ENCODE measurements around the gene CDC14B. TPM values are rescaled to one million over a fixed set of nuclear protein-coding genes. Genes with fewer than 3 reads are reported as not detected.

Gene CDC14B
- polyA plus RNA-seq, 12 donors: 13.4 to 22.7 (median 17.7) TPM; not detected in 1

DNA sequence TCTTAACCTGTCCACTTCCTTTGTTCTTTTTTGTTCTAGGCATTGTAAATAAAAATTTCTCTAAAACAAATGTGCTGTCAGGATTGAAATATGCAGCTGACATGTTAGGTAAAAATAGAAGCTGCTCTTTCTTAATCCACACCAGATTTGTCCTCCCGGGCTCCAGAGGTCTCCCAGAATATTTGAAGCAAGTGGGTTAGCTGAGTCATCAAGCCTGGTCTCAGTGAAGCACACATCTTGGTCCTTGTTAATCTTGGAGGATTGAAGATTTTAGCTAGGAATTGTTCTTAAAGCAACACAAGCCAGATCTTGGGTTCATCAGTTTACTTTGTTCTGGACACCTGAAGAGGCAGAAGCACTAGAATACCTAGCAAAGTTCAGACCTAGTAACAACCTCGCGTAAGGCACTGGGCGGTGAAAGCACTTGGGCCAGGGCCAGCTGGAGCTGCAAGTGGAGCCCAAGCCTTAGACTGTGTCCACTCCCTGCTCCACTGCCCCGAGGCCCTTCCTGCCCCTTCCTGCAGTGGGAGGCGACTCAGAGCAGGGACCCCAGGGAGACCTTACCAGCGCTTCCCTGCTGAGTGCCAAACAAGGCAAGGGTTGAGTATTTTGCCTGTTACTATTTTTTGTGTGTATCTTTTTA, 133.1 kb downstream of the CDC14B start:
- no peak for DNase-seq

DNA sequence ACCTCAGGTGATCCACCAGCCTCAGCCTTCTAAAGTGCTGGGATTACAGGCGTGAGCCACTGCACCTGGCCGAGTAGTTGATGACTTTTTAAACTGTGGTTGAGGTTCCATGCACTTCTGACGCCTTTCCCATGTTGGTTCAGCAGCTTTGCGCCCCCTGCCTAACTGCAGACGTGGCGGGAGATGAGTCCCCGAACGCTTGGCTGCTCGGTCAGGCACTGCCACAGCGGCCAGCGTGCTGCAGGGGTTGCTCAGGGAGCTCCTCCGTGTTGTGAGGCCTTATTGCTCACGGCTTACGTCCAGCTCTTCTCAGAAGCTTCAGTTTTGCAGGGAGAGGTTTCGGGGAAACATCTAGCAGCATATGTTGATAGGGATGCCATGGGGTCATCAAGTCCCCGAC, 134.4 kb downstream of the CDC14B start:
- no peak for DNase-seq

DNA sequence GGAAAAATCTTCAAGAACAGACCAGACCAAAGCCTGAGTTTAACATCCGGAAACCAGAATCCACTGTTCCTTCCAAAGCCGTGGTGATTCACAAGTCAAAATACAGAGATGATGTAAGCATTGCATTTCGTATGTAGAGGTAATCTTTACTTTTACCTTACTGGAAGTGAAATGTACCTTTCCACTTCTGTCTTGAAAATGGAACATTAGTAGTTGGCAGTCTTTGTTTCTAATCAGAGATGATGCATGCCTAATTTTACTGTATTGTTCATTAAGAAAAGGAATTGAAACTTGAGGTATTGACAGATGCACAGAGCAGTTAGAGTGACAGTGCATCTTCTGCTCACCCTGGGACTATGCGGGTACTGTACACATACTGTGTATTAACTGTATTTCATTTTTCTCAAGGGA, 135.1 kb downstream of the CDC14B start:
- DNase-seq: no peak

DNA sequence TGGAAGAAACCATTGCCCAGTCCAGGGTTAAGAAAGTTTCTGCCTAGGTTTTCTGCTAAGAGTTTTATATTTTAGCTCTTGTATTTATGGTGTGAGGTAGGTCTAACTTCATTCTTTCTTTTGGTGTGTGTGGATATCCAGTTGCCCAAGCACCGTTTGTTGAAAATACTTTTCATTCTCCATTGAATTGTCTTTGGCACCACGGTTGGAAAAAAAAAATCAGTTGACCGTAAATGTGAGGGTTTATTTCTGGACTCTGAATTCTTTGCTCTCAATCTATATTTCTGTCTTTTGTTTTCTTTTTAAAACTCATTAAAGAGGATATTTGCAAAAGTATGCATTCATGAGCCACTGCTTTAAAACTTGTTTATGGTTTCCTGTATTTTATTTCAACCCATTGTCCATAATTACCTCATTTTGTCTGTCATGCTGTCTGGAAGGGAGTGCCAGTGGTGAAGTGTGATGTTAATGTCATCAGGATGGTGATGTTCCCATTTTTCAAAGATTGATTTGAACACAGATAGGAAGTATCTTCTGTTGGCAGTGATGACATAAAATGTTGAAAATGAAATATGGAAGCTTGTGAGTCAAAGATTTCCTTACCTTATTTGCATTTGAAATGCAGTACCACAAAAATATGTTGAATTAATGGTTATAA, 135.8 kb downstream of the CDC14B start:
- DNase-seq: no peak

DNA sequence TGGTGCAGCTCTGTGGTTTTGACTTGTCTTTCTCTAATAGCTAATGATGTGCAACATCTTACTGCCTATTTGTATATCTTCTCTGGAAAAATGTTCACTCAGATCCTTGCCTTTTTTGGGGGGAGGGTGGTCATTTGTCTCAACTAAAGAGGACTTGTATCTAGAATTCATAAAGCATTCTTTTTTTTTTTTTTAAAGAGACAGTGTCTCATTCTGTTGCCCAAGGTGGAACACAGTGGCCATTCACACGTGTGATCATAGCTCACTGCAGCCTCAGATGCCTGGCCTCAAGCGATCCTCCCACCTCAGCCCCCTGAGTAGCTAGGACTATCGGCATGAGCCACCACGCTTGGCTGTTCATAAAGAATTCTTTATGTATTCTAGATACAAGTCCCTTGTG, 136.4 kb downstream of the CDC14B start:
- no peak for DNase-seq

DNA sequence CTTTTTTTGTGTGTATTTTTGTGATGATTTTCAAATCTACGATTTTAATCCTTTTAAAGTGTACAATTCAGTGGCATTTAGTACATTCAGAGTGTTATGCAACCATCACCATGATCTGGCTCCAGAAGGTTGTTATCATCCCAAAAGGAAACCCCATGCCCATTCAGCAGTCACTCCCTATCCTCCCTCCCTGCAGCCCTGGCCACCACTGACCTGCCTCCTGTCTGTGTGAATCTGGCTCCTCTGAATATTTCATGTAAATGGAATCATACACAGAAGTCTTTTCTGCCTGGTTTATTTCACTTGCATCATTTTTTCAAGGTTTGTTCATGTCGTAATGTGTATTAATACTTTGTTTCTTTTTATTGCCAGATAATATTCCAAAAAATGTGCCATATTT, 137.2 kb downstream of the CDC14B start:
- no peak for DNase-seq

DNA sequence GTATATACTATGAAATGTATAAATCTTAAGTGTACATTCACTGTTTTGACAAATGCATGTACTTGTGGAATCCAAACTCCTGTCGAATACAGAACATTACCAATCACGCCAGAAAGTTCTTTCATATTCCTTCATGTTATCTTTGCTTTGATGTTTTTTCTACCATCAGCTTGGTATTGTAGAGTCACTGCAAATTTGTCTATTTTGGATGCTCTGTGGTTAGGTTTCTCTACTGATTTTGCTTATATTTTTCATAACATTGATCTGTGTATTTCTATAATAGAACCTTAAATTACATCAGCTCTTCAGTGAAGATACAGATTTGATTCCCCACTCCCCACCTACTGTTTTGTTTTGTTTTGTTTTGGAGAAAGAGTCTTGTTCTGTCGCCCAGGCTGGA, 138.9 kb downstream of the CDC14B start:
- no peak for DNase-seq

DNA sequence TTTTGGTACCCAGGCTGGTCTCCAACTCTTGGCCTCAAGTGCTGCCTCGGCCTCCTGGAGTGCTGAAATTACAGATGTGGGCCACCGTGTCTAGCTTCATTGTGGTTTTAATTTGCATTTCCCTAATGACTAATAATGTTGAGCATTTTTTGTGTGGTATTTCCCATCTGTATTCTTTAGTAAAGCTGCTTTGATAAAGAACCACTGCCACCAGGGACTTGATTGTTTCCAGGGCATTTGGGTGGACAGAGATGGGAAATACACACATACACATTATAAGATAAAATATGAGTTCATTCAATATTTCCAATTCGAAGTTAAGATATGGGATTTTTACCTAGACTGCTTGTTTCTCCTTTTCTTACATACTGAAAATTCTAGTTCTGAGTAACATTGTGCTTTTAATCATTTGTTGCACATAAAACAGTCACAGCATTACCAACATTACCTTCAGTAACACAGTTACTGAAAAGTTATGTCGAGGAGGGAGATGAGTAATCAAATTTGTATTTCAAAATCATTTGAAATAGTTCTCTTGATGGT, 140.7 kb downstream of the CDC14B start:
- DNase-seq: no peak

DNA sequence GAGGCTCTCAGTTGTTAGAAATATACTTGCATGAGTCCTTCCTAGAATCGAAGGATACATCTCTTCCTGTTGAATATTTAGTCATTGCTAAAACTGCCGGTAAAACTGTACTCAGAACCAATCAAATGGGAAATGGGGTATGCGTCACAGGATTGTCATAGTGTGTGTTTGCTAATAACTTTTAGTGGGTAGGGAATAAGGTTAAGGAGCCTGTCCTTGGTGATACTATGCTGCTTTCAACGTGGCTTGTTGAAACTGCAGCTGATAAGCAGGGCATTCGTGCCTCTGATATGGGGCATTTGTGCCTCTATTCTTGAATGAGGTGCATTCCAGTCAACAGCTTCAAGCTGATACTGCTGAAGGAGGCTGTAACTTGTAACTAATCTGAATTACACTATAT, 143.1 kb downstream of the CDC14B start:
- no peak for DNase-seq

DNA sequence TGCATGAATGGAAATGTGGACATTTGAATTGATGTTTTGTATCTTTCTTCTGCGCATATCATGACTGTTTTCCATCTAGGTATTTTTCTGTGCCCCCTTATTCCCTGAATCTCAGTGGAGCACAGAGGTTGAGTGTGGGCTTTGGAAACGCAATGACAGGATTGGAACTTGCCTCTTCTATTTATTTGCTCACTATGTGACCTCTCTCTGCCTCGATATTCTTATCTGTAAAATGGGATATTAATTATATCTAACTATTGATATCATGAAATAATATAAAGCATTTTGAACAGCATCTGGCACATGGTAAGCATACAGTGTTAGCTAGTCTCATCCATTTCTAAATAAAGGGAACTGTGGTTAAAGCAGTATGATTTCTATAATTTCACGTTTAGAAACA, 143.6 kb downstream of the CDC14B start:
- DNase-seq: no peak

DNA sequence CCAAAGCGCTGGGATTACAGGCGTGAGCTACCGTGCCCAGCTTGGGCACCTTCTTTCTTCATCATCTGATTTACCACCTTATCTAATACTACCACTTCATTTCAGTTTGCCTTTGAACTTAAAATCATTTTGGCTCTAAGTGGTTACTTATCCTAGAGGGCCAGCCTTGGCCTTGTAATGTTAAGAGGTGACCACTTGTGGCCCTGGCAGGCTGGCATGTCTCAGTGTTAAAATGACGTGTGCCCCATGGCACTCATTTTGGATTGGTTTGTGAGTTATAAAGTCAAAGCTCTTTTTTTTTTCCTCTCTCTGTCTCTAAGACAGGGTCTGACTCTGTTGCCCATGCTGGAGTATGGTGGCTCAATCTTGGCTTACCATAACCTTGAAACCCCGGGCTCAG, 151.9 kb downstream of the CDC14B start:
- no peak for DNase-seq

DNA sequence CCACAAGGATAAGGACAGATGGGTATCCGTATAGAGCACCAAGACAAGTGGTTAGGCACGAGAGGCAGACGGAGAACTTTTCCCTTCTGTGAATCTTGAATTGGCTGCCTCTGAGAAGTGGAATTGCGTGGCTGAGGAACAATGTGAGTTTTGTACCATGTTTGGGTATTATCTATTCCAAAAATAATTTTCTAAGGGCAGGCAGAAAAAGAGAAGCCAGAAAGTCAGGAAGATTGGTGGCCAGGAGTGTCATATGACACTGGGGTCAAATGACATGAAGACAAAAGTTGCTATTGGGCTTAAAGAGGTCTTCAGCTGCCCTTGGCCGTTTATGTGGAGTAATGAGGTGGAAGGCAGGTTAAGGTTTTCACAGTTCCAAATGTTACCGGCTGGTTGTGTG, 155.2 kb downstream of the CDC14B start:
- no peak for DNase-seq

DNA sequence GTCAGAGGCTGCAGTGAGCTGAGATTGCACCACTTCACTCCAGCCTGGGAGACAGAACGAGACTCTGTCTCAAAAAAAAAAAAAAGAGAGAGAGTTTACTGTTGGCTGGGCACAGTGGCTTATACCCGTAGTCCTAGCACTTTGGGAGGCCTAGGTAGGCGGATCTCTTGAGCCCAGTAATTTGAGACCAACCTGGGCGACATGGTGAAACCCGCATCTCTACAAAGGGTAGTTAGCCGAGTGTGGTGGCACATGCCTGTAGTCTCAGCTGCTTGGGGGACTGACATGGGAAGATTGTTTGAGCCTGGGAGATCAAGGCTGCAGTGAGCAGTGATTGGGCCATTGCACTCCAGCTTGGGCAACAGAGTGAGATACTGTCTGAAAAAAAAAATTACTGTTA, 157.1 kb downstream of the CDC14B start:
- no peak for DNase-seq

DNA sequence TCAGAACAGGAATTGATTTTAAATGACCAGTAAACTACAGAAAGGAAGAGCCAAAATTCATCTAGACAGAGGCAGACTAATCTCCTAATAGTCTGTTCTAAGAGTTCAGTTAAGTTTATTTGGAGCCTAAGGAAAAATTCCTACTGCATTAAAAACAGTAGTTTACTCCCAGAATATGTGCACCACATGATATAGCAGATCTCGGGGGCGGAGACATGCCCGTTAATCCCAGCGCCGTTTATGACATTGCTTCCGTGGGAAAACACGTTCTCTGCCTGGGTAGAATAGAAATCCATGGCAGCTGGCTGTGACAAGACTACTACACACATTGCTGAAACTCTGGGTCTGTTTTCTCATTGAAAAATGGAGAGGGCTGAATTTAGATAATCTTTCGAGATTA, 158.3 kb downstream of the CDC14B start:
- no peak for DNase-seq

DNA sequence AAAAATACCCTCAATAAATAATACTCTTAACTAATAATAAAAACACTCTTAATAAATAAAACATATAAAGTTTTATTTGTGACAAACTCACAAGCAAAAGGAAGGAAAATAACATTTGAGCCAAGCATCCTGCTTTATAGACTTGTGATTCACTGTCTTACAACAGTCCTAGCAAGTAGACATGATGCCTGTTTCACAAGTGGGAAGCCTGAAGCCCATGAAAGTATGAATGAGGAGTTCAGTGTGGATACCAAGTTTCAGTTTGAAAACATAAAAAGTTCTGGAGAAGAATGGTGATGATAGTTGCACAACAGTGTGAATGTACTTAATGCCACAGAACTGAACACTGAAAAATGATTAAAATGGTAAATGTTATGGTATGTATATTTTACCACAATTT, 158.8 kb downstream of the CDC14B start:
- DNase-seq: no peak

DNA sequence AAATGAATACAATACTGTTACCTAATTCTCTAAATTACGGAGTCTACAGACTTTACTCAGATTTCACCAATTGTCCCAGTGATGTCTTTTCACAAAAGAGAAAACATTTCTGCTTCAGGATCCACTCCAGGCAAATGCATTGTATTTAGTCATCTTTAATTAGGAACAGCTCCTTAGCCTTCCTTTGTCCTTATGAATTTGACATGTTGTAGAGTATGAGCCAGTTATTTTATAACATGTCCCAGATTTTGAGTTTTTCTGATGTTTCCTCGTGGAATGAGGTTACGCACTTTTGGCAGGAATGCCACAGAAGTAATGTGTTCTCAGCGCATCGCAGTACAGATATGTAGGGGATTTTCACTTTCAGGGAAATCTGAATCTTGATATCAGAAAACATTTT, 159.2 kb downstream of the CDC14B start:
- no peak for DNase-seq

DNA sequence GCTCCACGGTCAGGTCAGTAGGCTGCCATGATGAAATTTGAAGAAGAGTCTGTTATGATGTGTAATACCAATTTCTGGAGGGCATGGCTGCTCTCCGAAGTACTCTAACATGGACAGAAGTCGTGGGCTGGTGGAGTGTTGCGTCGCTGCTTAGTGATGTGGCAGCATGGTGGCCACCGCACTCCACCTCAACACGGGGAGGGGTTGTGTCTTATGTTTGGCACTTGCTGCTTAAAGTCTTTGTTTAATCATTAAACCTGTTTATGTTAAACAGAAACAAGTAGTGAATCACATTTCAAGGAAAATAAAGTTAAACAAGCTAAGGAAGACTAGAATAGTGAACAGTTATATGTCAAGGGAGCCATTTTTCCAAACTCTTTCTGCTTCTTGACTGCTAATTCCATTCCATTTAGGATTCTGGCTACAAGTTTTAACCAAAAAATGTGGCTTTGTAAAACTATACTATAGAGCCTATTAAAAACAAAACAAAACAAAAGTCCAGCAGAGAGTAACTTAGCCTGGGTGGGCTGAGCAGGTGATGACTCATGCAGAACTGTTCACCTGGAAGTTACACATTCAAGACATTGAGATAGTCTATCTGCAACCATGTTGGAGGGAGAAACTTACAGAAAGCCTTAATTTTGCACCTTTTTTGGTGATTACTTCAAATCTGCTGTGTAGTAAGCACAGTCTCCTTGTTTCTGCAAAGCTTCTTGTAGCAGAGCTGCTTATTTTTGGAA, 160.2 kb downstream of the CDC14B start:
- DNase-seq: no peak

DNA sequence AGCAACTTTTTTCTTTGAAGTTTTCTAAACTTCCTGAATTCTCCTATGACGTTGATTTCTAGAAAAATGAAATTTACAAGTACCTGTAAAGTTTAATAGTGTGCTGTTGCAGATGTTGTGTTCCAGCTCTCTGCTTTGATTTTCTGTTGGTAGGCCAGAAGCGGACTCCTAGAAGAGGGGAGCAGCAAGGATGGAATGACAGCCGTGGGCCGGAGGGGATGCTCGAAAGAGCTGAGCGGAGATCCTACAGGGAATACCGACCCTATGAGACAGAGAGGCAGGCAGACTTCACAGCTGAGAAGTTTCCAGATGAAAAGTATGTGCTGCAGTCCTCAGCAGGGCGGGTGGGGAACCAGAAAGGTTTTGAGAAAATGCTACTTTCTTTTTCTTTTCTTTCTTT, 161.4 kb downstream of the CDC14B start:
- DNase-seq: no peak

DNA sequence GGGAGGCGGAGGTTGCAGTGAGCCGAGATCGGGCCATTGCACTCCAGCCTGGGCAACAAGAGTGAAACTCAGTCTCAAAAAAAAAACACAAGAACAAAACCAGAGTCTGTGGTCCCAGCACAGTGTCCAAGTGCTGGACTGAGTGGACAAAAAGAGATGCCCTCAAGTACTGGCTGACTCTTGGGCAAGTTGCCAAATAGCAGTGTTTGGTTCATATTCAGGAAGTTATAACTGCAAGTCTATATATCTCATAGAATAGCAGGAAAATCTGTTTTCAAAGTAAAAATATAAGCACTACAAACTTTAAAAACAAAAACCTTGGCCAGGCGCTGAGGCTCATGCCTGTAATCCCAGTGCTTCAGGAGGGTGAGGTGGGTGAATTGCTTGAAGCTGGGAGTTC, 162.4 kb downstream of the CDC14B start:
- no peak for DNase-seq

DNA sequence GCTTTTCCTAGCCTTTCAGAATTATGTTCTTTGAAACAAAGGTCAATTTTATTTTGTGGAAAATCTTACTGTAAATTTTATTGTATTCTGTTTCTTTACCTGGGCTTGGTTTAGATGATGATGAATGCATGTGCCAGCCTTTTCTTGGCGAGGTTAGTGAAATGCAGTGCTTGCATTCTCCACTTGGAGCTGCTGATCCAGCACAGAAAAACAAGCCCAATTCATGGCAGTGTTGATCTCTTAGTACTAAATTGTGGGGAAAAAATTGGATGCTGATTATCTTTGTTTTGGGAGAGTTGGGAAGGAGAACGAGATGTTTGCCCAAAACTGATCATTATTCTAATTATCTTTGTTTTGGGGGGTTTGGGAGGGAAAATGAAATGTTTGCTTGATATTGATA, 166.0 kb downstream of the CDC14B start:
- DNase-seq: no peak

DNA sequence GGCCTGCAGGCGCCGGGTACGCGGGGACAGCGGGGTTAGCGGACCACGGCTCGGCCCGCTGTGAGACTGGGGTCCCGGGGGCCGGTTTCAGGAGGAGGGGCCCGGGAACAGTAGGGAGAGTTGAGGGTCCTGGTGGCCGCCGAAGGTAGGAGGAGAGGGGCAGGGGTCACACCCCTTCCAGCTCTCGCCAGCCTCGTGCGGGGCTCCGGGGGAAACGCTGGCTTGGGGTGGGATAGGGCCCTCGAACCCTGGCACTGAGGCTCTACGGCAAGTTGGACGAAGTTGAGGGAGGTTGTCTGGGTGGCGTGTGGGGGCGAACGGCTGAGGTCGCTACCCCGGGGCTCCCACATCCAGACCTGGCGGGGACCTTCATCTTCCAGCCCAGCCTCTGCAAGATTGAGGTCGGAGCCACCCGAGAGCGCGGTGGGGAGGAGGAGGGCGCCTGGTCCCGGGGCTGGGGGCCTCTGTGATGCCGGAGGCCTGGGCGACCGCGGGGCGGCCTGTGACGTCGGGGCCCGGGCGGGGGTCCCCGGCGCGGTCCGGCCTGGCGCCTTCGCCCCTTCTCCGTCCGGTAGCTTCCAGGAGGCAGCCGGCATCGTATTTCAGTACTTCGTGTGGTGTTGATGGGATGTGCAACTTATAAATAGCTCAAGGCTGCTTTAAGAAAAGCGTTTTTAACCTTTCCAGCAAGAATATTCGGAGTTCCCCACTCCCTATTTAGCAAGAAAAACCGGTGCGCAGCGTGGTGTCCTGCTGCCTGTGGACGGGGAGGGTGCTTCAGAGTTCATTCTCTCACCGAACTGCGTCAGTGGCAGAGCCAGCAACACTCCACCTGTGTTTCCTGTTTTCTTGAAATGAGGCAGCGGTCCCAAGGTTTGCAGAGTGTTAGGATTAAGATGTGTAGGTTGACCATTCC, 168.8 kb downstream of the CDC14B start:
- no peak for DNase-seq

All from muscle of arm (tissue), 12 donors.